Left ventricle myocardium inferior (tissue), 1 donor: Measurements from ENCODE around the gene ING1. TPM values are rescaled to one million over a fixed set of nuclear protein-coding genes. Genes with fewer than 3 reads are reported as not detected.

Experiments used
- DNase-seq: peaks from one replicate; pipeline ENCODE4 v3.0.0-alpha.2; 2020
- H3K27ac ChIP-seq: fragments of 200-600 bp; replicated peaks from 2 replicates; pipeline ENCODE4 v1.8.0; 2021
- H3K27me3 ChIP-seq: fragments of 200-600 bp; 2 replicates; pipeline ENCODE4 v1.8.0; 2021; ENCODE audit warnings: low read depth
- H3K36me3 ChIP-seq: fragments of 200-600 bp; 2 replicates; pipeline ENCODE4 v1.8.0; 2021
- H3K4me1 ChIP-seq: fragments of 200-600 bp; 2 replicates; pipeline ENCODE4 v1.8.0; 2021
- H3K4me3 ChIP-seq: fragments of 200-600 bp; 2 replicates; pipeline ENCODE4 v1.8.0; 2021; ENCODE audit warnings: mild to moderate bottlenecking, moderate library complexity
- H3K9me3 ChIP-seq: fragments of 200-600 bp; replicated peaks from 2 replicates; pipeline ENCODE4 v1.8.0; 2021
- intact Hi-C: fragments of 100-400 bp; cut with micrococcal nuclease; formaldehyde crosslinking; loops from one replicate; pipeline ENCODE4 v1.11.0; 2022
- total RNA-seq: library from RNA; stranded (reverse); fragmentation: NEBNext Ultra II Directional; extraction: Animal tissue kit (Norgen Biotek cat#: 25700); gene quantifications from one replicate; pipeline ENCODE4 v1.2.1, GENCODE V29; 2021
- TF ChIP-seq, protein P1 (sequence below): fragments of 200-600 bp; IDR thresholded peaks from 2 replicates; pipeline ENCODE4 v1.8.0; 2021; ENCODE audit warnings: antibody characterized with exemption, mild to moderate bottlenecking, borderline replicate concordance
- donor health status: DM: no; HTN: yes; CAD: no; lungs with severe emphysema.

ING1 gene
- total RNA-seq, 1 donor from 2014 or later: 6.9 TPM

DNA sequence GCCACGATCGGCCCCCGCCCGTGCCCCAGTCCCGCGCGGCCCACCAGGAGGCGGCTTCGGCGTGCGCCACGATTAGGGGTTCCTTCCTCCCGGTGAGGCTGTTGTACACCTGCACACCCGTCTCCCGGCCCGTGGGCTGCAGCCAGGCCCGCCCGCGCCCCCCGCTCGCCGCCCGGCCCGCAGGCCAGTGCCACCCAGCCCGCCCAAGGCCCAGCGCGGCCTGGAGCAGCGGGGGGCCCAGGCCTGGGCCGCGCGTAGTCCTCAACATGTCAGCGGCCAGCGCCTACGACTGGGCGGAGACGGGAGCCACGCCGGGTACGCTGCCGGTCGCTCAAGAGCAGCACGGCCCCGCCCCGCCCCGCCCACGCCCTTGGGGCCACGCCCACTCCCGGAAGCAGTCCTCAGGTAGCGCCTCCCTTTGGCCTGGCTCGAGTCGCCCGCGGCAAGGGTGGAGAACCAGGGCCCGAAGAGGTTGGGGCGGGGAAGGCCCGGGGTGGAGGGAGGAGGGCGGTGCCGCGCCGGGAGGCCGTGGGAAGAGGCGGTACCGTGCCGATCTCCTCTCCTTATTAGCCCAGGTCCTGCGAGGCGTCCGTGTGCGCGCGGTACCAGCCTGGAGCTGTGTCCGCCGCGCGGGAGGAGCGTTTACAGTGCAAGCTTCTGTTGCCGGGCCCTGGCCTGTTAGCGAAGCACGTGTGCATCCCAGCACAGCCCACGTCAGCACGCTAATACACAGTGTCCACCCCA, 7.5 kb upstream of the ING1 start, which contains the start of gene CARS2:
TSS of gene CARS2 (minus strand) at position 291 of the 744 bp plus-strand sequence. CDS start at position 268, 23 bp downstream.
- H3K9me3 ChIP-seq: no peaks in the 10 kb centered on the region
- H3K4me1 ChIP-seq: peaks cover 47% of the 10 kb centered on the region
- peak within 1 kb of the TSS; percentile 92 for H3K27ac ChIP-seq
- peak; percentile 97 for DNase-seq
- H3K27me3 ChIP-seq: no peaks in the 10 kb centered on the region
- TF ChIP-seq, protein P1, sequence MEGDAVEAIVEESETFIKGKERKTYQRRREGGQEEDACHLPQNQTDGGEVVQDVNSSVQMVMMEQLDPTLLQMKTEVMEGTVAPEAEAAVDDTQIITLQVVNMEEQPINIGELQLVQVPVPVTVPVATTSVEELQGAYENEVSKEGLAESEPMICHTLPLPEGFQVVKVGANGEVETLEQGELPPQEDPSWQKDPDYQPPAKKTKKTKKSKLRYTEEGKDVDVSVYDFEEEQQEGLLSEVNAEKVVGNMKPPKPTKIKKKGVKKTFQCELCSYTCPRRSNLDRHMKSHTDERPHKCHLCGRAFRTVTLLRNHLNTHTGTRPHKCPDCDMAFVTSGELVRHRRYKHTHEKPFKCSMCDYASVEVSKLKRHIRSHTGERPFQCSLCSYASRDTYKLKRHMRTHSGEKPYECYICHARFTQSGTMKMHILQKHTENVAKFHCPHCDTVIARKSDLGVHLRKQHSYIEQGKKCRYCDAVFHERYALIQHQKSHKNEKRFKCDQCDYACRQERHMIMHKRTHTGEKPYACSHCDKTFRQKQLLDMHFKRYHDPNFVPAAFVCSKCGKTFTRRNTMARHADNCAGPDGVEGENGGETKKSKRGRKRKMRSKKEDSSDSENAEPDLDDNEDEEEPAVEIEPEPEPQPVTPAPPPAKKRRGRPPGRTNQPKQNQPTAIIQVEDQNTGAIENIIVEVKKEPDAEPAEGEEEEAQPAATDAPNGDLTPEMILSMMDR: peak; percentile 38
- peaks cover 9% of the 10 kb centered on the region for H3K36me3 ChIP-seq
- H3K4me3 ChIP-seq: peak within 1 kb of the TSS; percentile 86
- intact Hi-C loops: no loop called here

DNA sequence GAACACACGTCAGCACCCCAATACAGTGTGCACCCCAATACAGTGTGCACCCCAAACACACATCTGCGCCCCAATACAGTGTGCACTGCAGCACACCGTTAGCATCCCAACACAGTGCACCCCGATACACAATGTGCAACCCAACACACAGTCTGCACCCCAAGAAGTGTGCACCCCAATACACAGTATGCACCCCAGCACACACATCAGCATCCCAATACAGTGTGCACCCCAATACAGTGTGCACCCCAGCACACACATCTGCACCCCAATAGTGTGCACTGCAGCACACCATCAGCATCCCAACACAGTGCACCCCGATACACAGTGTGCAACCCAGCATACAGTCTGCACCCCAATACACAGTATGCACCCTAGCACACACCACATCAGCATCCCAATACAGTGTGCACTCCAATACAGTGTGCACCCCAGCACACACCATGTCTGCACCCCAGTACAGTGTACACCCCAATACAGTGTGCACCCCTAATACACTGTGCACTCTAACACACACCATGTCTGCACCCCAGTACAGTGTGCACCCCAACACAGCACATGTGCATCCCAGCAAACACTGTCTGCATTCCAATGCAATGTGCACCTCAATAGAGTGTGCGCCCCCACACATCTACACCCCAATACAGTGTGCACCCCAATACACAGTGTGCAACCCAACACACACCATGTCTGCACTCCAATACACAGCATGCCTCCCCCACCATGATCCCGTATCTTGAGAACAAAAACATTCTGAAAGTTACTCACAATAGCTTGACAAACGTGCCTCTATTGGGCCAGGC, 6.7 kb upstream of the ING1 start:
- Histone ChIP-seq H3K27ac (peak overlapping the region; percentile 92), H3K36me3 (peaks cover 3% of the 10 kb centered on the region), H3K9me3 (no peaks in the 10 kb centered on the region), H3K4me3 (peak overlapping the region; percentile 86), H3K4me1 (peaks cover 55% of the 10 kb centered on the region), H3K27me3 (no peaks in the 10 kb centered on the region)
- intact Hi-C loops: no loop called here
- DNase-seq: no peak
- TF ChIP-seq, protein P1: no peak

DNA sequence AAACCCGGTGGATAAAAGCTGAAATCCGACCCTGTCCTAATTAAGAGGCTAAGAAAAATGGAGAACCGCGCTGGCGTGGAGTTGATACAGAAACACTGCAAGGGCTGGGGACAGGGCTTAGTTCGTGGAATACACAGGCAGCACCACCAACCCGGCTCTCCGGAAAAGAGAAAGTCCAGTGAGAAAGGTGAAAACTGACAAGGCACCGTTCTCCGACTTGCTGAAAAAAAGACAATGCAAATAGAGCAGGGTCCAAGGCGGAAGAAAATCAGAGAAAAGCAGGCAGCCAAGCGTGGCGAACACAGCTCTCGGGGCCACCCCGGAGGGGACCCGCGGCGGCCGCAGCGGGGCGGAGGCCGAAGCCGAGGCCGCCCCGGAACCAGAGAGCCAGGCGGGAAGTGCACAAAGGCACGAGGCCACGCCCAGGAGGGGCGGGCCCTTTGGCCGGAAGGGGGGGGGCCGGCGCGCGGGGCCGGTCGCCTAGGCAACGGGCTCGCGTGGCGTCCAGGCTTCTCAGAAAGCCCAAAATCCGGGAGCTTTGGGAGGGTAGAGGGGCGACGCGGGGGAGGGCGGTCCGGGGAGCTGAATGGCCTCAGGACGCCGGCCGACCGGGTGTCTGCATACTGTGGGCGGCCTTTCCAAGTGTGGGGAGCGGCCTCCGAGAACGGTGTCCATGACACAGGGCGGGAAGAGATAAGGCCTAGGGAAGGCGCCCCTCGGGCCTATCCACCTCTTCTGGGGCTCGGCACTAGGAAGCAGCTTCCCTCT, 1.2 kb upstream of the ING1 start:
- Histone ChIP-seq H3K4me3 (peak overlapping the region; percentile 82), H3K36me3 (no peaks in the 10 kb centered on the region), H3K4me1 (peaks cover 50% of the 10 kb centered on the region), H3K27ac (peak overlapping the region; percentile 100), H3K27me3 (no peaks in the 10 kb centered on the region), H3K9me3 (no peaks in the 10 kb centered on the region)
- TF ChIP-seq, protein P1: no peak
- intact Hi-C loops: no loop called here
- DNase-seq: peak; percentile 87

DNA sequence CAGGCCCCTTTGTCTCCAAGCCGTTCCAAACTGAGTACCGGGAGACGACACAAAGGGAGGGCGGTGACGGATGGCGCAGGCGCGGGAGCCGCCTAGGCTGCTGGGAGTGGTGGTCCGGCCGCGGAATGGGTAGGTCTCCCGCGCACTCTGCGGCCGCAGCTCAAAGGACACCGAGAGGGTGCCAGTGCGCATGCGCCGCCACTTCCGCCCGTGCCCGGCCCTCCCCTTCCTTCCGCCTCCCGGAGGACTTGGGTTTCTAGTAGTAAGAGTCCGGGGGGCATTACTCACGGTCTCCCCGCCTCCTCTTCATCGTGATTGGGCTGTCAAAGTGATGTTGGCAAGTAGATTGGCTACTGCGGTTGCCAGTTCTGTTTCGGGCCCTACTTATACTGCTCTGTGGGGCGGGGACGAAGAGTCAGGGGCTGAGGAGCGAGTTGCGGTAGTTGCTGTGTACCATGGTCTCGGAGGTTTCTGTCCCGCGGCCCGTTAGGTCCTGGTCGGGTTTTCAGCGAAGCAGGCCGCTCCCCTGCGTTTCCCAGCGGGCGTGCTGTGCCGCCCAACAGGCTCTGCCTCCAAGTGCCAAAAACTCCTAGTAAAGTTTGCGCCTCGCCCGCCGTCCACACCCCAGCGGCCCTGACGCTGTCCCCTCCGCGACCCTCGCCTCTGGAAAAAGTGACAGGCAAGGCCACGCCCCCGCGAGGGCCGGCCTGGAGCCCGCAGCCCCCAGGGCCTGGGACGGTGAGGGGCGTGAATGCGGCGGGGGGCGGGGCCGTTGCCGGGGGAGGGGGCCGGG, 455 bp upstream of the ING1 start:
- Histone ChIP-seq H3K36me3 (no peaks in the 10 kb centered on the region), H3K27ac (peak overlapping the region; percentile 100), H3K4me1 (peaks cover 58% of the 10 kb centered on the region), H3K4me3 (peak overlapping the region; percentile 82), H3K9me3 (no peaks in the 10 kb centered on the region), H3K27me3 (no peaks in the 10 kb centered on the region)
- intact Hi-C loops: no loop called here
- DNase-seq: peak; percentile 99
- TF ChIP-seq, protein P1: no peak
